ENCODE measurements around the gene ARHGDIA. TPM values are rescaled to one million over a fixed set of nuclear protein-coding genes. Genes with fewer than 3 reads are reported as not detected.

The ARHGDIA gene
- polyA plus RNA-seq, 1 donor from 2014 or later = 16.1 TPM

GRCh38 chr17:81901167-81902022, 30.3 kb upstream of the ARHGDIA start:
- Histone ChIP-seq H3K9ac (ENCODE audit: low read length) (no peak overlapping the region), H4K20me1 (ENCODE audit: insufficient read depth) (no peaks in the 10 kb centered on the region), H3K36me3 (ENCODE audit: insufficient read depth, low read length) (no peaks in the 10 kb centered on the region), H3K4me3 (ENCODE audit: low read length) (peak overlapping the region; percentile 18), H3K4me2 (ENCODE audit: low read length) (no peak overlapping the region), H3K9me3 (ENCODE audit: low read length) (no peaks in the 10 kb centered on the region), H3F3A (ENCODE audit: insufficient read depth, low read length, poor library complexity, severe bottlenecking) (no peaks in the 10 kb centered on the region), H2AFZ (ENCODE audit: low read depth, low read length) (no peak overlapping the region), H3K27ac (ENCODE audit: low read length) (no peak overlapping the region), H3K79me2 (replicated peaks; ENCODE audit: insufficient read depth, low read length) (no peaks in the 10 kb centered on the region), H3K9me2 (ENCODE audit: insufficient read depth, low read length) (no peaks in the 10 kb centered on the region), H3K27me3 (ENCODE audit: insufficient read depth, low read depth, low read length) (peaks cover 19% of the 10 kb centered on the region)
- no peak for TF ChIP-seq EZH2 (IDR thresholded peaks at IDR 0.05; ENCODE audit: borderline replicate concordance, insufficient read depth, low read length, poor library complexity, severe bottlenecking)
- TF ChIP-seq POLR2AphosphoS5 (IDR thresholded peaks at IDR 0.05) = no peak
- TF ChIP-seq MXI1 (conservative IDR thresholded peaks at IDR 0.05; ENCODE audit: poor library complexity, severe bottlenecking) = no peak
- TF ChIP-seq CTCF (IDR thresholded peaks at IDR 0.05; ENCODE audit: poor library complexity, severe bottlenecking) = no peak
- no peak for TF ChIP-seq RAD21 (conservative IDR thresholded peaks at IDR 0.05)
- no peak for TF ChIP-seq REST (IDR thresholded peaks at IDR 0.05; ENCODE audit: borderline replicate concordance)
- TF ChIP-seq SMC3 (conservative IDR thresholded peaks at IDR 0.05; ENCODE audit: poor library complexity) = no peak
- no peak for TF ChIP-seq TAF1 (IDR thresholded peaks at IDR 0.05; ENCODE audit: low read depth)
- no peak for TF ChIP-seq EP300 (conservative IDR thresholded peaks at IDR 0.05; ENCODE audit: poor library complexity, severe bottlenecking)

GRCh38 chr17:81900181-81900820, 29.2 kb upstream of the ARHGDIA start:
- Histone ChIP-seq H3K27ac (ENCODE audit: low read length) (no peak overlapping the region), H3K79me2 (replicated peaks; ENCODE audit: insufficient read depth, low read length) (no peaks in the 10 kb centered on the region), H3K4me2 (ENCODE audit: low read length) (no peak overlapping the region), H3K27me3 (ENCODE audit: insufficient read depth, low read depth, low read length) (peaks cover 19% of the 10 kb centered on the region), H4K20me1 (ENCODE audit: insufficient read depth) (no peaks in the 10 kb centered on the region), H3K9me3 (ENCODE audit: low read length) (no peaks in the 10 kb centered on the region), H3K4me3 (ENCODE audit: low read length) (no peak overlapping the region), H2AFZ (ENCODE audit: low read depth, low read length) (no peak overlapping the region), H3K36me3 (ENCODE audit: insufficient read depth, low read length) (no peaks in the 10 kb centered on the region), H3K9ac (ENCODE audit: low read length) (no peak overlapping the region), H3K9me2 (ENCODE audit: insufficient read depth, low read length) (no peaks in the 10 kb centered on the region), H3F3A (ENCODE audit: insufficient read depth, low read length, poor library complexity, severe bottlenecking) (no peaks in the 10 kb centered on the region)
- TF ChIP-seq POLR2AphosphoS5 (IDR thresholded peaks at IDR 0.05) (no peak), REST (IDR thresholded peaks at IDR 0.05; ENCODE audit: borderline replicate concordance) (no peak), RAD21 (conservative IDR thresholded peaks at IDR 0.05) (no peak), MXI1 (conservative IDR thresholded peaks at IDR 0.05; ENCODE audit: poor library complexity, severe bottlenecking) (no peak), TAF1 (IDR thresholded peaks at IDR 0.05; ENCODE audit: low read depth) (no peak), SMC3 (conservative IDR thresholded peaks at IDR 0.05; ENCODE audit: poor library complexity) (no peak), EP300 (conservative IDR thresholded peaks at IDR 0.05; ENCODE audit: poor library complexity, severe bottlenecking) (no peak), CTCF (IDR thresholded peaks at IDR 0.05; ENCODE audit: poor library complexity, severe bottlenecking) (no peak), EZH2 (IDR thresholded peaks at IDR 0.05; ENCODE audit: borderline replicate concordance, insufficient read depth, low read length, poor library complexity, severe bottlenecking) (no peak)
